NCI-H128 (cell line): ENCODE results near the gene TMEM273.

Source experiments
- DNase-seq: peaks from one replicate; lab custom pipeline; 2025; ENCODE audit not compliant: unreplicated experiment; lab: John Stamatoyannopoulos, UW

TMEM273 gene

GRCh38 chr10:49141541-49142332 is 46.5 kb downstream of the TMEM273 start:
- no peak for DNase-seq

- DNase-seq = no peak
Observed at GRCh38 chr10:49140304-49141177, 47.6 kb downstream of the TMEM273 start.

- no peak for DNase-seq
Observed at GRCh38 chr10:49139846-49140195, 48.4 kb downstream of the TMEM273 start.

GRCh38 chr10:49139028-49139845 is 49.0 kb downstream of the TMEM273 start:
- no peak for DNase-seq

DNA sequence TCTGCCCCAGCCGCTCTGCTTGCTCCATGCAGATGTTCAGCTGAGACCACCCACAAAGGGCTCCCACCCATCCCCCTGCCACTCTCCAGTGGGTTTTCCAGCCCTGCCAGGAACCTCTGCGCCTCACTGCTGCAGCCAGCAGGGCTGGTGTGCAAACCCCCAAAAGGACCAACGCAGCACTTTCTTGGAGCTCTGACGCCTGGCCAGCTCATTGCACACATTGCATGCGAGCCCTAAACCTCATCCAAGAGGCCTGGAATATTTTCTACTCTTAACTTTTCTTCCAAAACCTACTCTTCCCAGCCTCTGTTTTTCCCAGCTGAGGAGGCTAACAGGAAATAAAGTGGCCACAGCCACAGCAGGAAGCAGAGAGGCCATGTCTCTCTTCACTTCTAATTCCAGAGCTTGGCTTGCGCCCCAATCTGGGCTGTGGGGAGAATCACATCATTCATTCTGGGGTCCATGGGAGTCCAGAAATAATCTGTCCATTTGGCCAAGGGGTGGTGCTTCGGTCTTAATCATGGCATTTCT is 49.8 kb downstream of the TMEM273 start:
- DNase-seq = no peak

DNA sequence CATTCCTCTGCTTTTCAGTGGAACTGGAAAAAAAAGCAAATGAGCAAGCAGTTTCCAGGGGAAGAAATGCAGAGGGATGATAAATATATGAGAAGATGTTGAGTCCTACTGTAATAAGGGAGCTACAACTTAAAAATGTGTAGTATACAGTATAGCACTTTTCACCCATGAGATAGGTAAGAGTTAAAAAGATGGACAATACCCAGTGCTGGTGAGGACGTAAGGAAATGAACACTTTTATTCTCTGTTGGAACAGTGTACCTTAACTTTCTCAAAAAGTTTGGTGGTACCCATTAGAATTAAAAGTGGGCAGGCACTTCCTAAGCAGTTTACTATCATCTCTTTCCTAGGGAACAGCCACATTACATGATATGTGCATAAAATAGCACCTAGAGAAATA is 51.7 kb downstream of the TMEM273 start:
- DNase-seq = no peak

- no peak for DNase-seq
Observed at GRCh38 chr10:49135575-49136313, 52.4 kb downstream of the TMEM273 start.

- DNase-seq = no peak
Observed at GRCh38 chr10:49134327-49134726, 53.9 kb downstream of the TMEM273 start.

GRCh38 chr10:49133706-49134248 is 54.4 kb downstream of the TMEM273 start, which contains the start of gene FAM170B:
Gene FAM170B, minus strand, starts transcription at chr10:49134021. Its CDS starts 103 bp downstream, at chr10:49133918.
- no peak for DNase-seq

- no peak for DNase-seq
Observed at GRCh38 chr10:49132362-49132737, 55.8 kb downstream of the TMEM273 start.

- DNase-seq = no peak
Observed at GRCh38 chr10:49131507-49132361, 56.5 kb downstream of the TMEM273 start.

DNA sequence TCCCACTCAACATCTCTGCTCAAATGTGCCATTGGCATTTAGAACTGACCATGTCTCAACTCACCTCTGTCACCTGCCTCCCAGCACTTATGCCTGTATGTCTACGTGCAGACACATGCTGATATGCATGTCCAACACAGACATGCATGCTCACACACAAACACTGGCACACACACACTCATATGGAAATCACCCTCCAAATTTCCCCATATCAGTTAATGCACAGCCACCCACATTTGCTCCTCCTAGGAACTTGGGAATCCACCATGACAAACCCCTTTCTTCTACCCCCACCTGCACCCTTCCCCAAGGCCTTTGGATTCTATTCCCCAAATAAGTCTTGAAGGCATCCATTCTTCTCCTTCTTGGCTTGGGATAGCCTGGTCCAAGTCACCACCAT is 58.8 kb downstream of the TMEM273 start:
- DNase-seq = no peak

DNA sequence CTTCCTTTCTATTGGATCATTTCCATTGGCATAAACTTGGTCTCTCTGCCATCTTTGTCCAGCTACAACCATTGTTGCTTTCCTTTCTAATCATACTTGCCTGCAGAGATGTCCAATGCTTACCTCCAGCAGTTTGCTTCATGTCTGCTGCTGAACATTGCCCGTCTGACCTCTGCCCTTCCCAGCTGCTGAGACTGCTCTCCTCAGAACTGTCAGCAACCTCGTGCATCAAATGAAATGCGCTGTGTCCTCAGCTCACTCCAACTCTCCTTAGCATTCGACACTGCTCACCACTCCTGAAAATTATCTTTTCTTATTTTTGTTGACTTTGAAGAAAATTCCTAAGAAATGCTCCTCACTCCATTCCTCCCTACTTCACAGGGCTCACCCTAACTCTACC is 59.3 kb downstream of the TMEM273 start:
- no peak for DNase-seq

- DNase-seq = no peak
Observed at GRCh38 chr10:49123981-49124950, 63.9 kb downstream of the TMEM273 start.

GRCh38 chr10:49120911-49121310 is 67.3 kb downstream of the TMEM273 start:
- DNase-seq = no peak

- DNase-seq = no peak
Observed at GRCh38 chr10:49119746-49120145, 68.4 kb downstream of the TMEM273 start.

GRCh38 chr10:49118430-49119074 is 69.6 kb downstream of the TMEM273 start:
- no peak for DNase-seq
